GDM1 (cell line): ENCODE measurements around the gene SELENOT.
A peak's percentile ranks its signal among the peaks of the same experiment; 100 is the strongest.
"Not testable (repeated sequence)": the region's sequence is repeated elsewhere in the genome, so short reads cannot be mapped to it uniquely, and the experiment has no call there.

ENCODE experiments used
- DNase-seq: peaks from one replicate; lab custom pipeline; 2025; lab: John Stamatoyannopoulos, UW

The SELENOT gene, protein sequence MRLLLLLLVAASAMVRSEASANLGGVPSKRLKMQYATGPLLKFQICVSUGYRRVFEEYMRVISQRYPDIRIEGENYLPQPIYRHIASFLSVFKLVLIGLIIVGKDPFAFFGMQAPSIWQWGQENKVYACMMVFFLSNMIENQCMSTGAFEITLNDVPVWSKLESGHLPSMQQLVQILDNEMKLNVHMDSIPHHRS

DNA sequence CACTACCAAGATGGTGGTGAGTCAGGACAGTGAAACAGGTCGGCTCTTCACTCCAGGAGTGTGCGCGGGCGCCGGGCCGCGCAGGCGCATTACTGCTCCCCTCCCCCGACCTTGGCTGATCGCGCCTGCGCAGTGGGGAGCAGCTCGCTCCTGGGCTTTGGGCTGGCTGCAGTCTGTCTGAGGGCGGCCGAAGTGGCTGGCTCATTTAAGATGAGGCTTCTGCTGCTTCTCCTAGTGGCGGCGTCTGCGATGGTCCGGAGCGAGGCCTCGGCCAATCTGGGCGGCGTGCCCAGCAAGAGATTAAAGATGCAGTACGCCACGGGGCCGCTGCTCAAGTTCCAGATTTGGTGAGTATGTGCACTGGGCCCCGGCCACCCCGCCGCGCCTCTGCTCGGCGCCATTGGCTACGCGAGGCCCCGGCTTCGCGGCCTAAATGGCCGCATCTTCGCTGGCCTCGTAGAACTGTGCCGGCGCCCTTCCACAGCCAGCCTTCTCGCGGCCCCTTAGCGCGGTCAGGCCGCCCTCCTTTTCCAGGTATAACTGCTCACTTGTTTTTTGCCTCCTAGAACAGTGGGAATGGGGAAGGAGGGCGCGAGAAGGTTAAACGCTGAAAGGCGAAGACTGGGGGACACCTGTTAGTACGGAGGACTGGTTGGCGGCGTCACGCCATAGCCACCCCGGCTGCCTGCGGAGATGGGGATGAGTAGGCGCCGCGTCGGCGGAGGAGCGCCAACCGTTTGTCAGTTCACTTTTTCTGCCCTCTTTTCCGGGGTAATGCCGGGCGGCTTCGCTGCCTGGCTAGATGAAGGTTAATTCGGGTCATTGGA, at the start of gene SELENOT:
SELENOT (plus strand) TSS at position 169 of the 827 bp plus-strand sequence; CDS start at position 211, 42 bp downstream.
- peak; percentile 93 for DNase-seq

DNA sequence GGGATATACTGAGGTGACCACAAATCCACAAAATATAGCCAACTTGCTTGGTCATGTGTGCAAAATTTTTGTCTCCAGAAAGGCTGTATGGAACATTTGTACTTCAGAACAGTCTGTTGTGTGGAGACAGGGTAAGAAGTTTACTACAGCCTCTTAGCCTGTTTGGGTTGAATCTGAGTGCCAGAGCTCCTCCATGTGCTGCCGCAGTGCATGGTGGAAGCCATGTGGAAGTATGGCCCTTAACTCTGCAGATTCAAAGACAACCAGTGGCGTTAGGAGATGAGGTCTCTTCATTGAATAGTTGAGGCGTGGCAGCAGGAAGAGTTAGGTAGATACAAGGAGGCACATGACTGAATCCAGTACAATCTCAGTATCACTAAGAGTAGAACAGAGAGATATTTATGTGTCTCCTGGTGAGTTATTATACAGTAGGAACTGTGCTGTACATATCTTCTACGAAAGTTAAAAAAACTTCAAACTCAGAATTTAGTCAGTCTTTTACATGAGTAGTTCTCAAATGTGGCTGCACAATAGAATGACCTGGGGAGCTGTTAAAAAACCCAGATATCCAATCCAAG, 47.2 kb upstream of the SELENOT start:
- peak; percentile 2 for DNase-seq

DNA sequence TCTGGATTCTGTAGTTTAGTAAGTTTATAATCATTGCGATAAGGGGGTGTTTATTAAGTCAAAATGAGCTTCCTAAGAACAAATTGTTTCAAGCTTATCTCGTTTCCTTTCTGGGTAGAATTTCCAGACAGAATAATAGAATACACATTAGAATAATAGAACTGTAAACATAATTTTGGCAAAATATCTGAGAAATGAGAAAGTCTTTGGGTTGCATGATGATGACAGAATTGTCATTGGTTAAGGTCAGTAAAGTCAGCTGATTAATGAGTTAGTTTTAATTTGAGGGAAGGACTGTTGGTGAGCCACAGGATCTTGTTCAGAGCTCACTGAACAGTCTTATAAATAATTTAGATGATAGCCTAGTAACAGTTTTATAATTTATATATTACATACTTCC, 46.3 kb upstream of the SELENOT start:
- no peak for DNase-seq

DNA sequence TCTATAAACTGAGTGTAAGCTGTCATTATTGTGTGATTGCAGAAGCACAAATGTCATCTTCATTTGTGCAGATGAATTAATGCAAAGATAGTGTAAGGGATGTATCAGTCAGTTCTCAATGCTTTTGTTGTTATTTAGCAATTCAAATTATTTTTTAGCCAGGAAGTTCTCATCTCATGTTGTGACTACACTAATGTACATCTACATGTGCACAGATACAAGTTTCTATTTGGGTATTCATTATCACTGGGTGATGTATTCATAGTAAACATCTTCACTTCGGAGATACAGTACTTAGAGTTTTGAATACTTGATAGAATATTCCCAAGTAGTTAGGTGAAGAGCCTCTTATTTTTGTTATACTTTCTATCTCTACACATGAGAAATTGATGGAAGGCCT, 45.4 kb upstream of the SELENOT start:
- DNase-seq = no peak

DNA sequence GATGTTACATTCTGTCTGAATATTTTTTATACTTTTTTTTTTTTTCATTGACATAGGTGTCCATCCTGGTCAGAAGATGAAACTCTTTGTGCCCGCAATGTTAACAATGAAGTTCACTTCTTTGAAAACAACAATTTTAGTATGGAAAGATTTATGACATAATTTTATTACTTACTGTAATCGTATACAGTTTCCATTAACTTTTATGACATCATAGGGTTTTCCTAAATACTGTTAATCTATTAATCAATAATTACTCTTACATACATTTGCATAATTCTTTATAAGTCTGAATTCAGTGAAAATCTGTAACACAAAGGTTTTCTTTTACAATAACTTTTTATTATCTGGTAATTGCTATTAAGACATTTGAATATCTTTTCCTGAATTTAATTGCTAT, 38.9 kb upstream of the SELENOT start:
- no peak for DNase-seq

DNA sequence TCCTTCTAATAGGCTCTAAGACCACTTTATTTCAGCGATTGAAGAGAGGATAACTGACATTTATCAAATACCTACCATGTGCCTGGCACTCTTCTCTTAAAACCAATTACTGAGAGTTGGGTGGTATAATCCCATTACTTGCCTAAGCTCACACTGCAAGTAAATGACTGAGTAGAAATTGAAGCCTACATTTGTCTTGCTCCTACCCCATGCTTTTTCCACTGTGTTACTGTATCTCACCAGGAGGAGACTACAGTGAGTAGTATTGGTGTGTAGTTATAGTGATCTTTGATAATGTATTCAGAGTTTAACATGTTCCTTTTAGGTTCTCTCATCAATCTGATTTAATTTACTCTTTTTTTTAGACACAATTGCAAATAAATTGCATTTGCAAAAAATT, 35.8 kb upstream of the SELENOT start:
- no peak for DNase-seq

DNA sequence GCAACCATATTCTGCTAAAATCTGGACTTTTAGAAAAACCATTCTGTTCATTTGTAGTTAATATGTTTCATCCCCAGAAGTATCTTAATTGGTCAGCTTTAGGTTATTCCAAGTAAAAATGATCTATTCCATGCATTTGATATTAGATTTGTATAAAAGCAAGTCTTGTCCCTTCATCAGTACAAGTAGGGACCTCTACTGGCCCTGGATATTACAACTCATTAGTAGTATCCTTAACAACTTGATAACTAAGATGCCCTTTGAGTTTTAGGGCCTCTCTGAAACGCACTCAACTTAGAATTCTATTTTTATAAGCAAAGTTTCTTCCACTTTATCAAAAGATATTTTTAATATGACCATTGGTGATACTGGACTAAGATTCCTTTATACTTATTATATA, 25.3 kb upstream of the SELENOT start:
- no peak for DNase-seq

DNA sequence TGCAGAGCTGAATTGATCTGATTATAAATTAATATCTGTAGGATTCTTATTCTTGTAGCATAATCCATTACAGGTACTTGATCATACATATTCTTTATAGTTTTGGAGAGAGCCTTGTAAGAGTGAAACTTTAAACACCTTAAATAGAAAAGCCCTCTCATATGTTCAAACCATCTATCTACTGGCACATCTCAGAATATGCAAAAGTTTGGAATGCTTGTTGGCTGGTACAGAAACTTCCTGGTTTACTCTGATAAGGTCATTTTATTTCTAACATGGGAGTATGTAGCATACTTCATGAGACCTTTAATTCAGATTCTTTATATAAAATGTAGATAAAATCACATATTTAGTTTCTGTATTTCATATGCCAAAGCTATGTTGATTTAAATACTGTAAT, 21.9 kb upstream of the SELENOT start:
- no peak for DNase-seq

DNA sequence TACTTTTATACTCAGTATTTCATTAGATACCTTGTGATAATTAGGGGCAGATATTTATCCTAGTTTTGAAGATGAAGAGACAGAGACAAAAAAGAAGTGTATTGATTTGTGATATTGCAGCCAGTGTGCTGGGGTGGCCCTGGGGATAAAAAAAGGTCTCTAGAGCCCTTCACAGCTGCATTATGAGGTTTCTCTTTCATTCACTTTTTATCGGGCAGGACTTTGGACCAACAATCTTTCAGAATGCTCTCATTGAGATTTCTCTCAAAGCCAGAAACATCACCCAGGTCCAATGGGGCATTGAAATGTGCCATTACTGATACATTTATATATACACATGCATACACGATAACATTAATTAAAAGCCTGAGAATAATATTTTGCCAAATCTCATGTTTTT, 20.5 kb upstream of the SELENOT start:
- no peak for DNase-seq

DNA sequence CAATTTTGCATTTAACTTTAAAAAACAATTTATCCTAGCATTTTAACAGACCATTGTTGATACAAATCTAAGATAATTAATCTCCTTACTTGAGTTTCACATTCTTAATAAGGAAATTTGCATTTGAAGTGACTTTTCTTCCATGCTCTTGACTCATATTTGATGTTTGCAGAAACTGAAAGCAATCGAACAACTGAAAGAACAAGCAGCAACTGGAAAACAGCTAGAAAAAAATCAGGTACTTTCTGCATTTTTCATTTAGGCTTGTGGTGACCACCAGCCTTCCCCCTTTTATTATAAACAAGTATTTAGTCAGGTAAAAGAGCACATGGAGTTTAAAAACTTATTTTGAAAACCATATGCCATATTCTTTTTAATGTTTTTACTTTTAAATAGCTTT, 20.1 kb upstream of the SELENOT start:
- DNase-seq = no peak

DNA sequence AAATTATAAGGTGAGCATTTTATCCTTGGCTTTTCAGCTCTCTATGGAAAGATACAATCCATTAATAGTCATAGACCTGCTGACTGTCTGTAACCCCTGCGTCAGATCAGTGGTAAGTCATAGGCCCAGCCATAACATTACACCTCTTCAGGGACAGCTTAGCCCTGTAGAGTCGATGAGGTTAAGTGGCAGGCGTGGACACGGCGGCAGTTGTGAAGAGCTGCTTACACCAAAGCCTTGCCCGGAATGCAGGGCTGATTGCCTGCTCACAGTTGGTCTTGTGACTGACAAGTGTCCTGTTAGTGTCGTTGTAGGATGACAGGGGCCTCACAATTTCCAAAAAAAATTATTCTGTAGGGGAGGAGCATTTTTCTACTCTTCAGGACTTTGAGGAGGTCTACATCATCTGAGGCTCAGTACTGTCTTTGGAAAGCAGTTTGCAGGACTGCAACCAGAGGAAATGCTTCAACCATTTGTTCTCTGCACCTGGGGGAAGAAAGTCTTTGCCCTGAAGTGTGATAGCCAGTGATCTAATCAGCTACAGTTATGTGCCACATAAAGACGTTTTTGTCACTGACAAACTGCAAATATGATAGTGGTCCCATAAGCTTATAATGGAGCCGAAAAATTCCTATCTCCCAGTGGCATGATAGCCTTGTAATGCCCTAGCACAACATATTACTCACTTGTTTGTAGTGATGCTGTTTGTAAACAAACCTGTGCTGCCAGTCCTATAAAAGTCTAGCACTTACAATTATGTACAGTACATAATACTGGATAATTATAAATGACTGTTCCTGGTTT, 14.9 kb upstream of the SELENOT start:
- no peak for DNase-seq

DNA sequence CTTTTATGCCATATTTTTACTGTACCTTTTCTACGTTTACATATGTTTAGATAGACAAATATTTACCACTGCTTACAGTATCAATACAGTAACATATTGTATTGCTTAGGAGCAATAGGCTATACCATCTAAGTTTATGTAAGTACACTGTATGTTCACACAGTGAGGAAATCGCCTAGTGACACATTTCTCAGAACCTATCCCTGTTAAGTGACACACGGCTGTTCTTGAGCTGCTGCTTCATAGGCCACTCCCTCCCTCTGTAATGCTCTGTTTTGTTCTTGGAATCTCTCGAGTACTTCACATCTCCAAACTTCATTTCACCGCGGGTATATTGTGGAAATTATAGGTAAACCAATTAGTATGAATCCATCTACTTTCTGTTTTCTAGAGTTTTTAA, 13.4 kb upstream of the SELENOT start:
- no peak for DNase-seq

DNA sequence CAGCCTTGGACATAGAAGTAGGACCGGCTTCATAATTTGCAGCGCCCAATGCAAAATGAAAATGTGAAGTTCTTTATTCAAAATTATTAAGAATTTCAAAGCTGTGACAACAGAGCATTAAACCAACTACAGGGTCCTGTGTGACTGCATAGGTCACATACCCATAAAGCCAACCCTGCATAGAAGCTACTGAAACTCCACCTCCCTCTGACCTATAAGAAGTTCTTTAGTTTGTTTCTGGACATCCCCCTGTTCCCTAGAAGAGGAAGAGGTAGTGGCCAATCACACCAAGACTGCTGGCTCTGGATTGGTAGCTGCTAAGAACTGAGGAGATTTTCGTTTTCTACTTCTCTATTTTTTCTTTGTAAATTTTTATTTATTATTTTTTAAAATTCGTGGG, 9.0 kb upstream of the SELENOT start:
- DNase-seq = no peak

DNA sequence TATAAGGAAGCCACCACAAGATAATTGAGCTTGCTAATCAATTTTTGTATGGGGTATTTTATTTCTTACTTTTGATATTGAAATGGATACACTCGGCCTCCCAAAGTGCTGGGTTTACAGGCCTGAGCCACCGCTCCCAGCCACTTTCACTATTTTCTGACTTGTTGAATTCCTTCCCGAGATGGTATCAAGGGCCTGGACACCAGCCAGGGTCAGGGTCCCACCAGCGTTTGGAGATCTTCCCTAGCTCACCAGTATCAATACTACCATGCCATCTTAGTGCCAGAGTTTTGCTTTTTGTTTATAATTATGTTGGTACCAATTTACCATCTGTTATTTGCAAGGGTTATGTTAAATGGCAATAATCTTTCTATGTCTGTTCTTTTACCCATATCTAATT, 5.5 kb upstream of the SELENOT start:
- DNase-seq = no peak

DNA sequence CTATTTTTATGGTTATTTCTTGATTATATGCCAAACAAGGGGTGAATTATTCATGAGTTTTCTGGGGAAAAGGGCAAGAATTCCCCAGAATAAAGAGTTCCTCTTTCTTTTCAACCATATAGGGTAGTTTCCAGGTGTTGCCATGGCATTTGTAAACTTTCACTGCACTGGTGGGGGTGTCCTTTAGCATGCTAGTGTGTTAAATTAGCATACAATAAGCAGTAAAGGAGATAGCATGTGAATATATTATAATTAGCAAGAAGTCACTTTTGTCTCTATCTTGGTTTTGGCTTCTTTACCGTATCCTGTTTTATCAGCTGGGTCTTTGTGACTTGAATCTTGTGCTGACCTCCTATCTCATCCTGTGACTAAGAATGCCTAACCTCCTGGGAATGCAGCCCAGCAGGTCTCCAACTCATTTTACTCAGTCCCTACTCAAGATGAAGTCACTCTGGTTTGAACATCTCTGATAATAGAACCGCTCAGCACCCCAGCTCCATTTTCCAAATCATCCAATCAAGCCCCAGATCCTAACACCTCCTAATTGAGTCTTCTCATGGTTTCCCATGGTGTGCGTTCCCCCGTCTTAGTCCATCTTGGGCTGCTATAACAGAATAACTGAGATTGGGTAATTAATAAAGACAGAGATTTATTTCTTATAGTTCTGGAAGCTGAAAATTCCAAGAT, 3.4 kb upstream of the SELENOT start:
- DNase-seq = no peak

DNA sequence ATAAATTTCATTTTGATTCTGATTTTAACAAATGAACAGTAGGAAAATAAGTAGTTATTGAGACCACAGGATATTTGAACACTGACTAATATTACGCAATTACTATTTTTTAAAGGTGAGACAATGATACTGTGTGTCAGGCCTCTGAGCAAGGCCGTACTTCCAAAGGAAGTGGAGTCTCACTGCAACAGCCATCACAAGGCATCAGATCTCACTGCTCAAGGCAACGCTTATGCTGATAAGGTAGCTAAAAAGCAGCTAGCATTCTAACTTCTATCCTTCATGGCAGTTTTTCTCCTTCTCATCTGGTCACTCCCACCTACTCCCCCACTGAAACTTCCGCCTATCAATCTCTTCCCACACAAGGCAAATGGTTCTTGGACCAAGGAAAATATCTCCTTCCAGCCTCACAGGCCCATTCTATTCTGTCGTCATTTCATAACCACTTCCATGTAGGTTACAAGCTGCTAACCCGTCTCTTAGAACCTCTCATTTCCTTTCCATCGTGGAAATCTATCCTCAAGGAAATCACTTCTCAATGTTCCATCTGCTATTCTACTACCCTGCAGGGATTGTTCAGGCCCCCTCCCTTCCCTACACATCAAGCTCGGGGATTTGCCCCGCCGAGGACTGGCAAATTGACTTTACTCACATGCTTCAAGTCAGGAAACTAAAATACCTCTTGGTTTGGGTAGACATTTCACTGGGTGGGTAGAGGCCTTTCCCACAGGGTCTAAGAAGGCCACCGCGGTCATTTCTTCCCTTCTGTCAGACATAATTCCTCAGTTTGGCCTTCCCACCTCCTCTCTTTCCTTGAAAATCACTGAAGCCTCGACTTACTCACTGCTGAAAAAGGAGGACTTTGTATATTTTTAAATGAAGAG, 2.2 kb upstream of the SELENOT start:
- DNase-seq = not testable (repeated sequence)

DNA sequence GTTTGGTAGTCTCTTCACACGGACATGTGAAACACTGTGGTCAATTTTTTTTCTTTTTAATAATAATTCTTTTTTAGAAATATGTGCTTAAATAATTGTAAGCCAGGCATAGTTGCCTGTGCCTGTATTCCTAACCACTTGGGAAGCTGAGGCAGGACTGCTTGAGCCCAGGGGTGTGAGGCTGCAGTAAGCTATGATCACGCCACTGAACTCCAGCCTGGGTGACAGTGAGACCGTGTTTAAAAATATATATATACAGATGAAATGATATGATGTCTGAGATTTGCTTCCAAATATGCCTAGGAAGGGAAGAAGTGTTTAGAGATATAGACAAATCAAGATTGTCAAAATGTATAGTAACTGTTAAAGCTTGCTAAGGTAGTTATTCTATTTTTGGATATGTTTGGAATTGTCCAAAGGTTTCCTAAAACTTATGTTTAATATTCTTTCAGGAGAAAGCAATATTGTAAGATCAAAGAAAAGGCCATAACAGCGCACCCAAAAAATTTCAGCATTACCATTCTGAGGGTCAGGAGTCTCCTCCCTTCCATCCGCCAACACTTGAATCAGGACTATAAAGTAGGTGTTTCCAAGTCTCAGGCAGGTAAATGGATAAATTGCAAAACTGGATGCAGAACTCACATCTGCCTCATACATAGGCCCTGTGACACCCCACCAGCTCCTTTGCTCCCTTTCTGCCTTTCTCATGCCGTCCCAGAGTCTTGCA, 532 bp upstream of the SELENOT start:
- no peak for DNase-seq

DNA sequence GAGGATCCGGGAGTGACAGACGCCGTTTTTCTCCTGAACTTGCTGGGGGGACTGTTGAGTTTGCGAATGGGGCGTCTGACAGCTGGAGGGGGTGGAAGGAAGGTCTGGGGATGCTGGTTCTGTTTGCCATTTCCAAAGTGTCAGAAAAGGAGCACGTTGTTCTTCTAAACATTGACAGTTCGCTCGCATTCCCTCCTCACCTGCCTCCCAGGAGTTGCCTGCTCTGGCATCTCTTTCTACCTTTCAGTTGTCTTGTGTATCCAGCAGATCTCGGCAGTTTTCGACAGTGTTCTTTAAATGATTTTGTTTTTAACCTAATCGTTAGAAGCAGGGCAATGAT, 829 bp downstream of the SELENOT start:
- DNase-seq = no peak

DNA sequence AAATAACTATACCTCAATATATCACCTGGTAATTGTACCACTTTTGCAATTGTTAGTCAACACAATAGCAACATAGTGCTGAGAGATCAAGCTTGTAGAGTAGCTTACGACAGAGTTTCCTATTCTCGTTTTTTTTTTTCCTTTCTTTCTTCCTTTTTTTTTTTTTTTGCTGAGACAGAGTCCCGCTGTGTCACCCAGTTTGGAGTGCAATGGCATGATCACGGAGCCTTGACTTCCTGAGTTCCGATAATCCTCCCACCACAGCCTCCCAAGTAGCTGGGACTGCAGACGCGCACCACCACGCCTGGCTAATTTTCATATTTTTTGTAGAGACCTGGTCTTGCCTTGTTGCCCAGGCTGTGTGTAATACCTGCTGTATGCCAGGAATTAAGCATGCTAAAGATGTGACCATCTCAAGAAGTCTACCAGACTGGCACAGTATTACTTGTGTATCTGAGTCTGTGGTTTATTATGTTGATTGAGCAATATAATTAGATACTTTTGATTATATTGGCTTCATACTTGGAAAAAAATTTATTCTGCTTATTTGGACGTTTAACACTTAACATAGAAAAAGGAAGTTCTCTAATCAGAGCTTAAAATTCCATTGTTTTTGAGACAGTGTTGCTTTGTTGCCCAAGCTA, 3.0 kb downstream of the SELENOT start:
- DNase-seq = peak; percentile 2
